Astrocyte of the spinal cord (primary cell): ENCODE measurements around the gene DPAGT1.

Experiments
- DNase-seq: peaks from one replicate; pipeline ENCODE4 v3.0.0; 2011; ENCODE audit warnings: low read depth, low spot score
- H3K4me3 ChIP-seq: 2 replicates; pipeline ENCODE4 v1.5.1; 2011; ENCODE audit warnings: low read depth, mild to moderate bottlenecking, low read length, moderate library complexity
- in situ Hi-C: cut with HindIII; loops from 2 replicates; pipeline ENCODE4 v1.10.0; 2017; ENCODE audit warnings: low sequenced_read_pairs
- TF ChIP-seq, protein P1 (sequence below): IDR thresholded peaks from 2 replicates; pipeline ENCODE4 v1.5.1; 2012; ENCODE audit warnings: low read depth, mild to moderate bottlenecking, low read length, inconsistent platforms

The DPAGT1 gene

DNA sequence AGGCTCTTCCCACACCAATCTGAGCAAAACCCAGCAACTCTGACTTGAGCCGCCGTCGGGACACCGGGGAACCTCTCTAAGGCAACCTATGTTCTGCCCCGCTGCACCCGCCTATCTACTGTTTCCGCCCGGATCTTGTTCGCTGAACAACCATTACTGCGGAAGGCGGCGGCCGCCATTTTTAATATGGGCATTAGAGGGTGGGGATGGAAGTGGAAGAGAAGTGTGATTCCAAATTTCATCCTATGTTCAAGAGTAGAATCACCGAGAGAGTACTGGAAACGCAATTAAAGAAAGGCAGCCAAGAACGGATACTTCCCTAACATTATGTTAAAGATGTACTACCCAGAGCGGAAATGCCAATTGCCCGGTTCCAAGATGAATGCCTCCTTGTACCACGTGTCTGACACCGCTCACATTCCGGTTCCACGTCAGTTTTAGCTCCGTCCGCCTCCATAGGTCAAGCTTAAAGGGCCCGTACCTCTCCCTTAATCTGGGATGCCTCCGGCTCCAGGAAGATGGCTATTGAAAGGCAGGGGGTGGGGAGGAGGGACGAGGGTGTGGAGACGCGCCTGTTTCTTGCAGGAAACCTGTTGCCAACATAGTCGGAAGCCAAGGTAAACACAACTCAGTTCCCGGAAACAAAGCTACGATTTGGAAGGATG is at the start of gene DPAGT1:
Gene DPAGT1, minus strand, starts transcription at position 95 of the 665 bp plus-strand sequence. CDS start 198 bp downstream, outside the sequence.
- in situ Hi-C loops = no loop called here
- DNase-seq = peak; percentile 98
- H3K4me3 ChIP-seq = peak within 1 kb of the TSS; percentile 82
- TF ChIP-seq, protein P1, sequence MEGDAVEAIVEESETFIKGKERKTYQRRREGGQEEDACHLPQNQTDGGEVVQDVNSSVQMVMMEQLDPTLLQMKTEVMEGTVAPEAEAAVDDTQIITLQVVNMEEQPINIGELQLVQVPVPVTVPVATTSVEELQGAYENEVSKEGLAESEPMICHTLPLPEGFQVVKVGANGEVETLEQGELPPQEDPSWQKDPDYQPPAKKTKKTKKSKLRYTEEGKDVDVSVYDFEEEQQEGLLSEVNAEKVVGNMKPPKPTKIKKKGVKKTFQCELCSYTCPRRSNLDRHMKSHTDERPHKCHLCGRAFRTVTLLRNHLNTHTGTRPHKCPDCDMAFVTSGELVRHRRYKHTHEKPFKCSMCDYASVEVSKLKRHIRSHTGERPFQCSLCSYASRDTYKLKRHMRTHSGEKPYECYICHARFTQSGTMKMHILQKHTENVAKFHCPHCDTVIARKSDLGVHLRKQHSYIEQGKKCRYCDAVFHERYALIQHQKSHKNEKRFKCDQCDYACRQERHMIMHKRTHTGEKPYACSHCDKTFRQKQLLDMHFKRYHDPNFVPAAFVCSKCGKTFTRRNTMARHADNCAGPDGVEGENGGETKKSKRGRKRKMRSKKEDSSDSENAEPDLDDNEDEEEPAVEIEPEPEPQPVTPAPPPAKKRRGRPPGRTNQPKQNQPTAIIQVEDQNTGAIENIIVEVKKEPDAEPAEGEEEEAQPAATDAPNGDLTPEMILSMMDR = no peak

DNA sequence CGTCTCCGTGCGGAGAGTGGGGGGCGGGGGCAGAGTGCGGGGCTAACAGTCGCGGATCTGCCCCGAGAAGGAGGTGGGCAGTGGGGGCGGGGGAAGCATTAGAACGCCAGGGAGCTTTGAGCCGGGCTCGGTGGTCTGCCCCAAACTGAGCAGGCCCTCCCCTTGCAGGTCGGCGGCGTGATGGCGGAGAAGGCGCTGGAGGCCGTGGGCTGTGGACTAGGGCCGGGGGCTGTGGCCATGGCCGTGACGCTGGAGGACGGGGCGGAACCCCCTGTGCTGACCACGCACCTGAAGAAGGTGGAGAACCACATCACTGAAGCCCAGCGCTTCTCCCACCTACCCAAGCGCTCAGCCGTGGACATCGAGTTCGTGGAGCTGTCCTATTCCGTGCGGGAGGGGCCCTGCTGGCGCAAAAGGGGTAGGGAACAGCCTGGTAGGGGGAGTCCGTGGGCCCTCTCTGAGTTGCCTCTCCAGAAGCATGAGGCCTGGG is 48.2 kb upstream of the DPAGT1 start:
- peak overlapping the region; percentile 47 for H3K4me3 ChIP-seq
- DNase-seq = no peak
- TF ChIP-seq, protein P1 = no peak
- in situ Hi-C loops = no loop called here

DNA sequence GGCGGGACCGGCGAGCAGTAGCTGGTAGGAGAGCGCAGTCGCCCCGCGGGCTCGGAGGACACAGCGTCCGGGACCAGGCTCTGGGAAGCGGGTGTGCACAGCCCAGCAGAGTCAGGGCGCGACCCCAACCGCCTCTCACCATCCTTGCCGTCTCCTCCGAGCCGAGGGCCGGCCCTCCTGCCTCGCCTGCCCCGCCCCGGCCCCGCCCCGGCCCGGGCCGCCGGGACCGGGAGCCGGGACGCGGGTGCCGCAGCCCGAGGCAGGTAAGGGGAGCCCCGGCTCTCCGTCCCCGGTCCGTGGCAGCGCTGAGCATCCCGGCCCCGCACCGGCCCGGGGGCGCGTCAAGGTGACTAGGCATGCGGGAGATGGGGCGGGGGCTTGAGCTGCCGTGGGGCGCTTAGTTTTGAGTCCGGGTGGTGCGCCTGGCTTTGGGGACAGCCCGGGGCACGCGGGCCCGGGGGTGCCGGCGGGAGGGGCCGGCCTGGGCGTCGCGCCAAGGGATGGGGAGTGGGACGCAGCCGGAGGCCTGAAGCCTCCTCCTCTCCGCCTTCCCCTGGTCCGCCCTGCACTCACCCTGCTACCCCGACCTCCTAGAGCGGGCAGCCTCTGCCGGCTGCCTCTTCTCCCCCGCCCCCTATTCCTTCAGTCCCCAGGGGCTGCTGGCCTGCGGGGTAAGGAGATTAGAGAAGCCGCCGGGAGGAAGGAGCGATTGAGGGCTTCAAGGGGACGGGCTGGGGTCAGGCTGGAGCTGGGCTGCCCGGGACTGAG is 47.5 kb upstream of the DPAGT1 start, which contains the start of gene ABCG4:
Gene ABCG4, plus strand, starts transcription at position 35 of the 768 bp plus-strand sequence. CDS start 914 bp downstream, outside the sequence.
- in situ Hi-C loops = no loop called here
- no peak for DNase-seq
- H3K4me3 ChIP-seq = peak within 1 kb of the TSS; percentile 47
- TF ChIP-seq, protein P1 = no peak

DNA sequence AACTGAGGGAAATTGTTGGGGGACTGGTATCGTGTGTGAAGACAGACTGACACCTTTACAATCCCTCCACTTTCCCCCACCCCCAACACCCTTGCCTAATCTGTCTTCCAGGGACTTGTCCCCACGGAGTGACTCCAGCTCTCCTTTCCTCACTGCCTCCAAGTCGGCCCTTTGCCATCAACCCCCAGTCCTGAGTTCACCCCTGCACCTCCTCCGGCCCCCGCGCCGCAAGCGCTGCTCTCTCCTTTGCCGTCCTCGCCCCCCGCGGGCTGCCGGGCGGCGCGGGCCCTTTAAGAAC is 47.0 kb upstream of the DPAGT1 start:
- TF ChIP-seq, protein P1 = no peak
- peak overlapping the region; percentile 47 for H3K4me3 ChIP-seq
- DNase-seq = no peak
- in situ Hi-C loops = no loop called here

DNA sequence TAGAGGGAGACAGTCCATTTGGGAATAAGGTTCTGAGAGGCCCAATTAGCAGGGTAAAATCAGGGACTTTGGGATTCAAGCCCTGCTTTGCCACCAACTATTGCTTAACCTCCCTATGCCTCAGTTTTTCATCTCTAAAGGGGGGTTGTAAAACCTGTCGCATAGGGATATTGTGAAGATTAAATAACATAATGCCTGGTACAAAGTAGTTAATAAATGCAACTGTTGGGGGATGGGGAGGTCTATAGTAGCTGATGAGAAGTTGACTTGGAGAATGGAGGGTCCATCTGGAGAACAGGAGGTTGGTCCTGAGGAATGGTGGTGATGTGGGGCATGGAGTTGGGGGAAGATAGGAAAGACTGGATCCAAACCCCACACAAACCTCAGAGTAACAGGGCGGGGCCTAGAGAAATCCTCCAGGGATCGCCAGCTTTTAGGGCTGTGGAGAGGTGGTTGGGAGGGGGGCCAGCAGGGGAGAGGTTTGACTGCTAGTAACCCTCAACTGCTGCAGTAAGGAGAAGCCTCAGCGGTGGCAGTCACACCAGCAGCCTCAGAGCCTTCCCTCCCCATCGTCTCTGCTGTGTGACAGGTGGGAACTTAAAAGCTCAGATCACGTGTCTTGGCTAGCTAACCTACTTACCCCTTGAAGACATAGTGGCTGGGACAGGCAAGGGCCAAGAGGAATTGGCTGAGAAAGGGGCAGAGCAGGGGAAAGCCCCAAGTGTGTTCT is 46.1 kb upstream of the DPAGT1 start:
- DNase-seq = no peak
- no peak overlapping the region for H3K4me3 ChIP-seq
- TF ChIP-seq, protein P1 = no peak
- in situ Hi-C loops = no loop called here

DNA sequence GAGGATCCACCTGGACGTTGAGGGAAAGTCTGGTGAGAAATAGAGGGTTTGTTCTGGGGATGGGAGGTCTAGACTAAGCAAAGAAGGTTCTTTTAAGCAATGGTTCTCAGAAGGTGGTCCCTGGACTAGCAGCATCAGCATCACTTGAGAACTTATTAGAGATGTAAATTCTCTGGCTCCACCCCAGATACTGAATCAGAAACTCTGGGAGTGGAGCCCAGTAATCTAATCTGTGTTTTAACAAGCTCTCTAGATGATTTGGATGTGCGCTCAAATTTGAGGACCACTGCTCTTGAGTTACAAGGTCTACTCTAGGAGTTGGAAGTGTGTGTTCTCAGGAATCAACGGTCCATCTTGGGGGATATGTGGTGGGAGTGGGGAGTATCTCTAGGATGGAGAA is 43.9 kb upstream of the DPAGT1 start:
- in situ Hi-C loops = no loop called here
- no peak overlapping the region for H3K4me3 ChIP-seq
- TF ChIP-seq, protein P1 = no peak
- DNase-seq = peak; percentile 18
